ENCODE results near the gene TCP11. TPM values are rescaled to one million over a fixed set of nuclear protein-coding genes. Genes with fewer than 3 reads are reported as not detected.

The TCP11 gene
- total RNA-seq, 1 experiment from 2014 or later: not detected

- Mint-ChIP-seq H3K27me3 (ENCODE audit: unreplicated experiment) (no peaks in the 10 kb centered on the region), H3K4me1 (ENCODE audit: low read depth, unreplicated experiment) (peaks cover 52% of the 10 kb centered on the region), H3K27ac (ENCODE audit: unreplicated experiment) (no peak overlapping the region), H3K36me3 (ENCODE audit: insufficient read depth, unreplicated experiment) (no peaks in the 10 kb centered on the region), H3K9me3 (ENCODE audit: low read depth, unreplicated experiment) (no peaks in the 10 kb centered on the region), H3K4me3 (ENCODE audit: low read depth, unreplicated experiment) (no peak overlapping the region)
- BruUV-seq (replicated peaks): no TSS peak
- CTCF ChIA-PET: interaction anchor here (1.5 to 6.3 kb wide), 2 partner anchors 59 to 95 kb away, joined by 11 to 74 read pairs; no protein-coding TSS in a partner anchor
- TF ChIP-seq, protein P1, sequence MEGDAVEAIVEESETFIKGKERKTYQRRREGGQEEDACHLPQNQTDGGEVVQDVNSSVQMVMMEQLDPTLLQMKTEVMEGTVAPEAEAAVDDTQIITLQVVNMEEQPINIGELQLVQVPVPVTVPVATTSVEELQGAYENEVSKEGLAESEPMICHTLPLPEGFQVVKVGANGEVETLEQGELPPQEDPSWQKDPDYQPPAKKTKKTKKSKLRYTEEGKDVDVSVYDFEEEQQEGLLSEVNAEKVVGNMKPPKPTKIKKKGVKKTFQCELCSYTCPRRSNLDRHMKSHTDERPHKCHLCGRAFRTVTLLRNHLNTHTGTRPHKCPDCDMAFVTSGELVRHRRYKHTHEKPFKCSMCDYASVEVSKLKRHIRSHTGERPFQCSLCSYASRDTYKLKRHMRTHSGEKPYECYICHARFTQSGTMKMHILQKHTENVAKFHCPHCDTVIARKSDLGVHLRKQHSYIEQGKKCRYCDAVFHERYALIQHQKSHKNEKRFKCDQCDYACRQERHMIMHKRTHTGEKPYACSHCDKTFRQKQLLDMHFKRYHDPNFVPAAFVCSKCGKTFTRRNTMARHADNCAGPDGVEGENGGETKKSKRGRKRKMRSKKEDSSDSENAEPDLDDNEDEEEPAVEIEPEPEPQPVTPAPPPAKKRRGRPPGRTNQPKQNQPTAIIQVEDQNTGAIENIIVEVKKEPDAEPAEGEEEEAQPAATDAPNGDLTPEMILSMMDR (IDR thresholded peaks at IDR 0.05; ENCODE audit: unreplicated experiment): no peak
- intact Hi-C loops (cut with micrococcal nuclease; ENCODE audit: unreplicated experiment): loop anchor here (1.0 to 10.0 kb wide), 5 partner anchors 60 to 681 kb away; partner anchors contain the start of genes ANKS1A, PACSIN1 and TAF11
- DNase-seq: no peak
These were observed 4.6 kb upstream of the TCP11 start for GRCh38 chr6:35145757-35146156.

DNA sequence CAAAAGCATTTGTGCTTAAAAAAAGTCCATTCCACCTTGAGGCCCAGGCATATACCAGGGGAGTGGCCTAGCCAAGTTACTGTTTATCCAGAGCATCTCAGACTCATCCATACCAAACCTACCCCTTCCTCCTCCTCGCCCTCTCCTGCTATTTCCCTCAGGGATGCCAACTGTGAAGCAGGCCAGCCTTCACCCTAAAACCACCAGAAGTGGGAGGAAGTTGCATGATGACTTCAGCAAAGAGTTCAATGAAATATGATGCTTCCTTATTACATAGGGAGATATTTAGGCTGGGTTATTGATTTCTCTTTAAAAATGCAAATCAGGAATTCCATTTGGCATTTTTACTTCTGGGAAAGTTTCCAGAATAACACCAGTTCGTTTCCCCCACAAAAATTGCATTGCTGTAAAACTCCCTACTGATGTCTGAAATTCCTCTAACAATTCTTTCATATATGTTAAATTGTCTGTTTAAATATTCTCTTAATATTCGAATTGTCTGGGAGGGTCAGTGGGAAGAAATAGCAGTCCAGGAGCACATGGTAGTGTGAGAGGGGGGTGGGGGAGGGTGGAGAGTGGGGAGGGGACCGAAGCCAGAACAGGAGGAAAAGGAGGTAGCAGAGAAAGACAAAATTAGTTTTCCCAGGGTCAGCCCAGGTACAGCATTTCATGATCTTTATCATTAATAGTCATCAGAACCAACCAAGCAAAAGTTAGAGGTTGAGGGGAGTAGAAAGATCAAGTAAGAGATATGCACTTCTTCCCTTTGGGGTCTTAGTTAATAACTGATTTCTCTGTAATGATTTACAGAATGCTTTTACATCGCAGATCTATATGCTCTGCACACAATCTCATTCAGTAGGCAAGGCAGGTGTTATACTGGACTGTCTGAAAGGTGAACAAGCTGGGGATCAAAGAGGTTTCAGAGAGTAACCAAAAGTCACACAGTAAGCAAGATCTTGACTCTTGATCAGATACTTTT is 1.7 kb upstream of the TCP11 start:
- H3K27me3 Mint-ChIP-seq (ENCODE audit: unreplicated experiment): no peaks in the 10 kb centered on the region

GRCh38 chr6:35140639-35141006 is 516 bp downstream of the TCP11 start:
- Mint-ChIP-seq H3K4me1 (ENCODE audit: low read depth, unreplicated experiment) (peaks cover 40% of the 10 kb centered on the region), H3K27me3 (ENCODE audit: unreplicated experiment) (no peaks in the 10 kb centered on the region), H3K36me3 (ENCODE audit: insufficient read depth, unreplicated experiment) (no peaks in the 10 kb centered on the region), H3K9me3 (ENCODE audit: low read depth, unreplicated experiment) (no peaks in the 10 kb centered on the region), H3K4me3 (ENCODE audit: low read depth, unreplicated experiment) (no peak overlapping the region), H3K27ac (ENCODE audit: unreplicated experiment) (no peak overlapping the region)
- intact Hi-C loops (cut with micrococcal nuclease; ENCODE audit: unreplicated experiment): loop anchor here (1.0 to 10.0 kb wide), 5 partner anchors 154 to 978 kb away; partner anchors contain the start of genes ANKS1A, PACSIN1 and TAF11
- CTCF ChIA-PET: interaction anchor here (0.8 to 1.4 kb wide), 9 partner anchors 12 to 681 kb away, joined by 3 to 32 read pairs (median 4); no protein-coding TSS in a partner anchor
- no TSS peak for BruUV-seq (replicated peaks)
- DNase-seq: no peak
- TF ChIP-seq, protein P1 (IDR thresholded peaks at IDR 0.05; ENCODE audit: unreplicated experiment): no peak

More for the DNA sequence above, 1.7 kb upstream of the TCP11 start:
- intact Hi-C loops (cut with micrococcal nuclease; ENCODE audit: unreplicated experiment): loop anchor here (5.0 to 10.0 kb wide), 4 partner anchors 258 to 981 kb away; partner anchors contain the start of genes ANKS1A, PACSIN1 and TAF11
- Mint-ChIP-seq H3K9me3 (ENCODE audit: low read depth, unreplicated experiment) (no peaks in the 10 kb centered on the region), H3K36me3 (ENCODE audit: insufficient read depth, unreplicated experiment) (no peaks in the 10 kb centered on the region), H3K27ac (ENCODE audit: unreplicated experiment) (peak overlapping the region; percentile 19), H3K4me3 (ENCODE audit: low read depth, unreplicated experiment) (no peak overlapping the region), H3K4me1 (ENCODE audit: low read depth, unreplicated experiment) (peaks cover 52% of the 10 kb centered on the region)
- no TSS peak for BruUV-seq (replicated peaks)
- CTCF ChIA-PET: interaction anchor here (0.6 to 6.3 kb wide), 3 partner anchors 62 to 979 kb away, joined by 3 to 74 read pairs (median 4); no protein-coding TSS in a partner anchor
- TF ChIP-seq, protein P1 (IDR thresholded peaks at IDR 0.05; ENCODE audit: unreplicated experiment): no peak
- DNase-seq: peak; percentile 60

DNA sequence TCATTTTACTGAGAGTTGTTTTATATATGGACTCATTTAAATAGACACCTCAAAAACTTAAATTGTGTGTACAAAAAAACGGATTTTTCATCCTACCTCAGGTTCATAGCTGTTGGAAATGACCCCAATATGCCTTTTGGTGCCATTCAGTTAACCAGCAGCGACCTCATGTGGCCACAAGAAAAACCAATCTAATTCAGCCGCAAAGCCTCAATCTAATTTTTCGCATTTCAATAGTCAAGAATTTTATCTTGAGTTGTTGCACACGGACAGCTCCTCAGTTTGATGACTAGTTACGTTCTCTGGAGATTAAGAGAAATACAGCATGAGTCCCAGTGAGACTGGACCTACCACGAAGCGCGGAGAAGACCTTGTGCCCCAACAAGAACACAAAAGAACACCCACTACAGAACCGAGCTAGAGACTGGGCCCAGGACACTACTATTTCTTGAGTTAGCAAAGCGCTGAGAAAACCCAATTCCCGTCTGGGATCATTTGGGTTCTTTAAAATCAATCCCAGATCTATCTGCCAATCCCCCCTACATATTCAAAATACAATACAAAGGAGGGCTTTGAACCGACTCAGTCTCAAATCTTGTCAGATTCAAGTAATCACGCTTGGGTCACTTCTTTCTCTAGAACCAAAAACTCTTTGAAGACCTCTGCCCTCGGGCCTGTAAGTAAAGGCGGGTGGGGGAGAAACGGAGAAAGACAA is 1.1 kb downstream of the TCP11 start:
- BruUV-seq (replicated peaks): no TSS peak
- H3K36me3 Mint-ChIP-seq (ENCODE audit: insufficient read depth, unreplicated experiment): no peaks in the 10 kb centered on the region

More for the DNA sequence above, 1.1 kb downstream of the TCP11 start:
- TF ChIP-seq, protein P1 (IDR thresholded peaks at IDR 0.05; ENCODE audit: unreplicated experiment): peak; percentile 88
- Mint-ChIP-seq H3K4me1 (ENCODE audit: low read depth, unreplicated experiment) (peaks cover 40% of the 10 kb centered on the region), H3K4me3 (ENCODE audit: low read depth, unreplicated experiment) (no peak overlapping the region), H3K27me3 (ENCODE audit: unreplicated experiment) (no peaks in the 10 kb centered on the region), H3K9me3 (ENCODE audit: low read depth, unreplicated experiment) (no peaks in the 10 kb centered on the region), H3K27ac (ENCODE audit: unreplicated experiment) (no peak overlapping the region)
- intact Hi-C loops (cut with micrococcal nuclease; ENCODE audit: unreplicated experiment): loop anchor here (1.0 to 10.0 kb wide), 6 partner anchors 43 to 978 kb away; partner anchors contain the start of genes ANKS1A, PACSIN1 and TAF11
- peak; percentile 73 for DNase-seq
- CTCF ChIA-PET: interaction anchor here (0.6 to 1.4 kb wide), 16 partner anchors 12 to 715 kb away, joined by 3 to 32 read pairs (median 3); partner anchors contain the start of gene TAF11

Measured in Calu3 (cell line).